ENCODE results near the gene OGT.

Gene OGT

DNA sequence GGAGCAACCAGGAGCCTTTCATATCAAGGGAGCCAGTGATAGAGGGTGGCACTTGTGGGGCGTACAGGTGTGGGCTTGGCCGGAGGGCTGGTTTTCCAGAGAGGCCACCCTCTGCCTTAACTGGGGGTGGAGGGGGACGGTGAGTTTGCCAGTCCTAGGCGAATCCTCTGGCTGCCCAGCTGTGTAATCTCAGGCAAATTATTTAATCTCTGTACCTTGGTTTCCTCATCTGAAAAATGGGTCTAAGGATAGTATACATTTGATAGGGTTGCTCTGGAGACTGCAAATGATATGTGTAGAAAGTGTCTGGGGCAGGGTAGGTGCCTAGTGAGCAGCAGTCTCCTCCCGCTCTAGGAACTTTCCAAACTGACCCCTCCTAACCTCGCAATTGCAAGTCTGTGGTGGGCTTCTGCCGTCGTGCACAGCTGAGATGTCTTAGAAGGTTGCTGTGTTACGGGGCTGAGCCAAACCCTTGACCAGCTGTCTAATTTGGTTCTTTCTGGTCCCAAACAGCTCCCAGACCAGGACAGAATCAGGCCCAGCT, 89.2 kb downstream of the OGT start:
- Histone ChIP-seq H3K27ac (no peak overlapping the region), H3K4me3 (ENCODE audit: low read depth in 1 of 2, low read length in 1 of 2) (no peak overlapping the region), H3K36me3 (no peaks in the 10 kb centered on the region), H3K4me1 (ENCODE audit: control insufficient read depth in 1 of 2, insufficient read depth in 1 of 2, low read depth in 1 of 2, low read length in 1 of 2) (no peaks in the 10 kb centered on the region), H3K9me3 (no peaks in the 10 kb centered on the region), H3K27me3 (no peaks in the 10 kb centered on the region)
- no peak for TF ChIP-seq CTCF (IDR thresholded peaks at IDR 0.05)

GRCh38 chrX:71622576-71623450, 89.9 kb downstream of the OGT start:
- Histone ChIP-seq H3K4me1 (ENCODE audit: control insufficient read depth in 1 of 2, insufficient read depth in 1 of 2, low read depth in 1 of 2, low read length in 1 of 2) (no peaks in the 10 kb centered on the region), H3K27me3 (no peaks in the 10 kb centered on the region), H3K27ac (no peak overlapping the region), H3K9me3 (no peaks in the 10 kb centered on the region), H3K36me3 (no peaks in the 10 kb centered on the region), H3K4me3 (ENCODE audit: low read depth in 1 of 2, low read length in 1 of 2) (no peak overlapping the region)
- no peak for TF ChIP-seq CTCF (IDR thresholded peaks at IDR 0.05)

GRCh38 chrX:71623714-71624113, 90.8 kb downstream of the OGT start:
- TF ChIP-seq CTCF (IDR thresholded peaks at IDR 0.05): no peak
- Histone ChIP-seq H3K36me3 (no peaks in the 10 kb centered on the region), H3K27ac (no peak overlapping the region), H3K9me3 (no peaks in the 10 kb centered on the region), H3K4me1 (ENCODE audit: control insufficient read depth in 1 of 2, insufficient read depth in 1 of 2, low read depth in 1 of 2, low read length in 1 of 2) (no peaks in the 10 kb centered on the region), H3K4me3 (ENCODE audit: low read depth in 1 of 2, low read length in 1 of 2) (no peak overlapping the region), H3K27me3 (no peaks in the 10 kb centered on the region)

DNA sequence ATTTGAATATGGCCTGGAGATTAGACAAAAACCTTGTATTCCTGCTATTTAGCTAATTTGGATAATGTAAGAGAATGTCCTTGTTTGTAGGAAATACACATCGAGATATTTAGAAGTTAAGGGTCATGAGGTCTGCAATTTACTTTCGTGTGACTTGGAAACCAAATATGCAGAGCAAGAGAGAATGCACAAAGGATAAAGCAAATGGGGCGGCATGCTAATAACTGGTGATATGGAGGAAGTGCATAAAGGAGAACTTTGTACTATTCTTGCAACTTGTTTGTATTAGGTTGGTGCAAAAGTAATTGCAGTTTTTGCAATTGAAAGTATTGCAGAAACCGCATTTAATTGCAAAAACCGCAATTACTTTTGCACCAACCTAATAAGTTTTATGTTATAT, 92.6 kb downstream of the OGT start:
- H3K27me3 ChIP-seq: no peaks in the 10 kb centered on the region
- no peak overlapping the region for H3K4me3 ChIP-seq (ENCODE audit: low read depth in 1 of 2, low read length in 1 of 2)
- H3K9me3 ChIP-seq: no peaks in the 10 kb centered on the region
- no peaks in the 10 kb centered on the region for H3K4me1 ChIP-seq (ENCODE audit: control insufficient read depth in 1 of 2, insufficient read depth in 1 of 2, low read depth in 1 of 2, low read length in 1 of 2)
- no peak for TF ChIP-seq CTCF (IDR thresholded peaks at IDR 0.05)
- H3K36me3 ChIP-seq: no peaks in the 10 kb centered on the region
- no peak overlapping the region for H3K27ac ChIP-seq

Measured in neutrophil (primary cell).